Esophagus (tissue), 2 donors: ENCODE measurements around the gene NQO1. TPM values are rescaled to one million over a fixed set of nuclear protein-coding genes. Genes with fewer than 3 reads are reported as not detected.

ENCODE experiments used
- polyA plus RNA-seq, 2 donors: library from polyadenylated mRNA; stranded (reverse); fragments of 200-250 nt; gene quantifications; one replicate each; pipeline ENCODE4 v1.2.3, GENCODE V29; 2013
- donor health status: healthy with polysubstance abuse.
- donor health status: Bipolar disorder and iron deficiency.

NQO1 gene
- polyA plus RNA-seq, 2 donors = 68.5 to 161 TPM

Other genes with a start within 250 kb of the NQO1 start
- gene NFAT5, start 160.6 kb downstream of the NQO1 start, polyA plus RNA-seq = 1 to 10 TPM; 2.7 to 6.5 TPM
- gene NOB1, start 28.4 kb upstream of the NQO1 start, polyA plus RNA-seq = 10 to 100 TPM; 14.7 to 49.5 TPM
- gene WWP2, start 35.8 kb upstream of the NQO1 start, polyA plus RNA-seq = 10 to 100 TPM; 17.7 to 18.5 TPM
- 1 to 10 TPM in 1 of 2 donors, under 1 TPM in 1; 0.92 to 1.4 TPM for gene CLEC18A, start 224.8 kb upstream of the NQO1 start, polyA plus RNA-seq